ENCODE results near the gene WDR44.

DNA sequence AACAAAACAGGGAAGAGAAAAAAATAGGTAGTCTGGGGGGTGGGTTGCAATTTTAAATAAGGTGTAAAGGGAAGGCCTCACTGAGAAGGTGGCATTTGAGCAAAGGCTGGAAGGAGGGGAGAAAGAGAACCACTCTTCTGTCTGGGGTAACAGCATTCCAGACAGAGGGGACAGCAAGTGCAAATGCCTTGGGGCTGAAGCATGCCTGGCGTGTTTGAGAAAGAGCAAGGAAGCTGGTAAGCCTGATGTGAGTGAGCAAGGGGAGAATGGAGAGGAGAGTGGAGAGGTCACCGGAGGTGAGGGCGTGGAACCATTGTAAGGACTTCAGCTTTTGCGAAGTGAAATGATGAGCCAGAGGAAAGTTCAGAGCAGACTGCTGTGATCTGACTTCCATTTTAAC, 130.0 kb downstream of the WDR44 start:
- TF ChIP-seq, protein P1, sequence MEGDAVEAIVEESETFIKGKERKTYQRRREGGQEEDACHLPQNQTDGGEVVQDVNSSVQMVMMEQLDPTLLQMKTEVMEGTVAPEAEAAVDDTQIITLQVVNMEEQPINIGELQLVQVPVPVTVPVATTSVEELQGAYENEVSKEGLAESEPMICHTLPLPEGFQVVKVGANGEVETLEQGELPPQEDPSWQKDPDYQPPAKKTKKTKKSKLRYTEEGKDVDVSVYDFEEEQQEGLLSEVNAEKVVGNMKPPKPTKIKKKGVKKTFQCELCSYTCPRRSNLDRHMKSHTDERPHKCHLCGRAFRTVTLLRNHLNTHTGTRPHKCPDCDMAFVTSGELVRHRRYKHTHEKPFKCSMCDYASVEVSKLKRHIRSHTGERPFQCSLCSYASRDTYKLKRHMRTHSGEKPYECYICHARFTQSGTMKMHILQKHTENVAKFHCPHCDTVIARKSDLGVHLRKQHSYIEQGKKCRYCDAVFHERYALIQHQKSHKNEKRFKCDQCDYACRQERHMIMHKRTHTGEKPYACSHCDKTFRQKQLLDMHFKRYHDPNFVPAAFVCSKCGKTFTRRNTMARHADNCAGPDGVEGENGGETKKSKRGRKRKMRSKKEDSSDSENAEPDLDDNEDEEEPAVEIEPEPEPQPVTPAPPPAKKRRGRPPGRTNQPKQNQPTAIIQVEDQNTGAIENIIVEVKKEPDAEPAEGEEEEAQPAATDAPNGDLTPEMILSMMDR (IDR thresholded peaks at IDR 0.05; ENCODE audit: extremely low read depth in 1 of 2, insufficient read depth in 1 of 2, low read depth in 1 of 2, low read length in 2 of 2), result no peak
- TF ChIP-seq POLR2A (IDR thresholded peaks at IDR 0.05; ENCODE audit: low read depth, low read length) (no peak), EZH2 (IDR thresholded peaks at IDR 0.05; ENCODE audit: borderline replicate concordance, low read depth, low read length, severe bottlenecking) (no peak), POLR2AphosphoS5 (IDR thresholded peaks at IDR 0.05; ENCODE audit: insufficient read depth, low read depth, low read length) (no peak), FOS (IDR thresholded peaks at IDR 0.05; ENCODE audit: borderline replicate concordance, insufficient read depth, low read length) (no peak), JUN (IDR thresholded peaks at IDR 0.05; ENCODE audit: borderline replicate concordance, insufficient read depth, insufficient read length, low read depth) (no peak)
- TF ChIP-seq, protein P2, sequence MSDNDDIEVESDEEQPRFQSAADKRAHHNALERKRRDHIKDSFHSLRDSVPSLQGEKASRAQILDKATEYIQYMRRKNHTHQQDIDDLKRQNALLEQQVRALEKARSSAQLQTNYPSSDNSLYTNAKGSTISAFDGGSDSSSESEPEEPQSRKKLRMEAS (IDR thresholded peaks at IDR 0.05; ENCODE audit: insufficient read depth, insufficient read length), result no peak
